ENCODE results near the gene NTM.

GRCh38 chr11:131668500-131669400 is 298.3 kb downstream of the NTM start:
- TF ChIP-seq, protein P1, sequence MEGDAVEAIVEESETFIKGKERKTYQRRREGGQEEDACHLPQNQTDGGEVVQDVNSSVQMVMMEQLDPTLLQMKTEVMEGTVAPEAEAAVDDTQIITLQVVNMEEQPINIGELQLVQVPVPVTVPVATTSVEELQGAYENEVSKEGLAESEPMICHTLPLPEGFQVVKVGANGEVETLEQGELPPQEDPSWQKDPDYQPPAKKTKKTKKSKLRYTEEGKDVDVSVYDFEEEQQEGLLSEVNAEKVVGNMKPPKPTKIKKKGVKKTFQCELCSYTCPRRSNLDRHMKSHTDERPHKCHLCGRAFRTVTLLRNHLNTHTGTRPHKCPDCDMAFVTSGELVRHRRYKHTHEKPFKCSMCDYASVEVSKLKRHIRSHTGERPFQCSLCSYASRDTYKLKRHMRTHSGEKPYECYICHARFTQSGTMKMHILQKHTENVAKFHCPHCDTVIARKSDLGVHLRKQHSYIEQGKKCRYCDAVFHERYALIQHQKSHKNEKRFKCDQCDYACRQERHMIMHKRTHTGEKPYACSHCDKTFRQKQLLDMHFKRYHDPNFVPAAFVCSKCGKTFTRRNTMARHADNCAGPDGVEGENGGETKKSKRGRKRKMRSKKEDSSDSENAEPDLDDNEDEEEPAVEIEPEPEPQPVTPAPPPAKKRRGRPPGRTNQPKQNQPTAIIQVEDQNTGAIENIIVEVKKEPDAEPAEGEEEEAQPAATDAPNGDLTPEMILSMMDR (IDR thresholded peaks at IDR 0.05 in 2 of 3, conservative IDR thresholded peaks at IDR 0.05 in 1 of 3; ENCODE audit: borderline replicate concordance in 1 of 3, insufficient read depth in 1 of 3, low read depth in 2 of 3, low read length in 2 of 3) = peak in 2 of 3 experiments; percentile 51 to 64; a peak in 4 of 6 replicates
- TF ChIP-seq POLR2A (IDR thresholded peaks at IDR 0.05; ENCODE audit: borderline replicate concordance, extremely low read depth, insufficient read depth, insufficient read length) = no peak
- TF ChIP-seq JUND (IDR thresholded peaks at IDR 0.05) = no peak
- TF ChIP-seq, protein P2, sequence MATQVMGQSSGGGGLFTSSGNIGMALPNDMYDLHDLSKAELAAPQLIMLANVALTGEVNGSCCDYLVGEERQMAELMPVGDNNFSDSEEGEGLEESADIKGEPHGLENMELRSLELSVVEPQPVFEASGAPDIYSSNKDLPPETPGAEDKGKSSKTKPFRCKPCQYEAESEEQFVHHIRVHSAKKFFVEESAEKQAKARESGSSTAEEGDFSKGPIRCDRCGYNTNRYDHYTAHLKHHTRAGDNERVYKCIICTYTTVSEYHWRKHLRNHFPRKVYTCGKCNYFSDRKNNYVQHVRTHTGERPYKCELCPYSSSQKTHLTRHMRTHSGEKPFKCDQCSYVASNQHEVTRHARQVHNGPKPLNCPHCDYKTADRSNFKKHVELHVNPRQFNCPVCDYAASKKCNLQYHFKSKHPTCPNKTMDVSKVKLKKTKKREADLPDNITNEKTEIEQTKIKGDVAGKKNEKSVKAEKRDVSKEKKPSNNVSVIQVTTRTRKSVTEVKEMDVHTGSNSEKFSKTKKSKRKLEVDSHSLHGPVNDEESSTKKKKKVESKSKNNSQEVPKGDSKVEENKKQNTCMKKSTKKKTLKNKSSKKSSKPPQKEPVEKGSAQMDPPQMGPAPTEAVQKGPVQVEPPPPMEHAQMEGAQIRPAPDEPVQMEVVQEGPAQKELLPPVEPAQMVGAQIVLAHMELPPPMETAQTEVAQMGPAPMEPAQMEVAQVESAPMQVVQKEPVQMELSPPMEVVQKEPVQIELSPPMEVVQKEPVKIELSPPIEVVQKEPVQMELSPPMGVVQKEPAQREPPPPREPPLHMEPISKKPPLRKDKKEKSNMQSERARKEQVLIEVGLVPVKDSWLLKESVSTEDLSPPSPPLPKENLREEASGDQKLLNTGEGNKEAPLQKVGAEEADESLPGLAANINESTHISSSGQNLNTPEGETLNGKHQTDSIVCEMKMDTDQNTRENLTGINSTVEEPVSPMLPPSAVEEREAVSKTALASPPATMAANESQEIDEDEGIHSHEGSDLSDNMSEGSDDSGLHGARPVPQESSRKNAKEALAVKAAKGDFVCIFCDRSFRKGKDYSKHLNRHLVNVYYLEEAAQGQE (IDR thresholded peaks at IDR 0.05; ENCODE audit: low read depth) = no peak
- TF ChIP-seq CEBPB (IDR thresholded peaks at IDR 0.05; ENCODE audit: low read depth) = no peak
- no peak for TF ChIP-seq POLR2AphosphoS5 (IDR thresholded peaks at IDR 0.05; ENCODE audit: low read depth, low read length)
- no peak for TF ChIP-seq EZH2 (IDR thresholded peaks at IDR 0.05)
- no peak for TF ChIP-seq ZFX (IDR thresholded peaks at IDR 0.05)

Data from HCT116 (cell line).